Measurements from ENCODE around the gene GNAS-AS1.
"Not testable (repeated sequence)": the region's sequence is repeated elsewhere in the genome, so short reads cannot be mapped to it uniquely, and the experiment has no call there.

Gene GNAS-AS1

DNA sequence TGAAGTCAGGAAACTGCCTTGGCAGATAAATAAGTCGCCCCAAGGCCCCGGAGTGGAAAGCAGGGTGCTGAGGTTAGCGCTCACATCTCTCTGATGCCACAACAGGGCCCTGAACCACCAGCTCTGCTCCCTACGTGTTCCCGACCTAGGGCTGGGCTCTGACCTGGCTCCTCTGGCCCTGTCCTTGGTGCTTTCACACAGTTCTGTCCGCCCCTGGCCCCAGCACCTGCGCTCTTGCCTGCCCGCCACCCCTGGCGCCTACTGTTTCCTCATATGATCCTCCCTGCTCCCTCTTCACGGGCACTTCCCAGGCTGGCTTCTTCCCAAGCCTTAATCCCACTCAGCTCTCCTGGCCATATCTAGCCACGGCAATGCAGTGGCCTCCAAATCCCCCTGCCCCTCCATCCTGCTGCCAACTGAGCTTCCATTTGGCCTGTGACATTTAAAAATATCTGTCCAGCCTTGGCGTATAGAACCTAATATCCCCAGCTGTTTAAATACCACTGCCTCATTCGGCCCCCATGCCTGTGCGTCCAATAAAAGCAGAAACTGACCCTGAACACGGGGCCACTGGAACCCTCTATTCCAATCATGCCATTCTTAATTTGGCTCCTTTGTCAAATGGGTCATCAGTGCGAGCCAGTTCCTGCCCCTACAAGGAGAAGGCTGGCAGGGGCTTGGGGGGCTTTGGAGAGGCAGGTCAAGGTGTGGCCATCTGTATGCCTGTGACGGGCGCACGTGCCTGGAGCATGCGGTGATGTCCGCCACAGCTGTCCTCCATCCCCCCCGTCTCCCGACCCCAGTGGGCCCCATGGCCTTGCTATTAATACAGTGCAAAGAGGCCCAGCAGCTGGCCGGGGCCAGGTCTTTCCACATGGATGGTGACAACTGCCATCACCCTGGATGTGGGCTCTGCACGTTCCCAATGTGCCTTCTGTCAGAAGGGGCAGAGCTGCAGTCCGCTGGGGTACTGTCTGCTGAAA is 27.7 kb downstream of the GNAS-AS1 start:
- no peak for DNase-seq (ENCODE audit: extremely low read depth, low read depth)
- TF ChIP-seq, protein P1, sequence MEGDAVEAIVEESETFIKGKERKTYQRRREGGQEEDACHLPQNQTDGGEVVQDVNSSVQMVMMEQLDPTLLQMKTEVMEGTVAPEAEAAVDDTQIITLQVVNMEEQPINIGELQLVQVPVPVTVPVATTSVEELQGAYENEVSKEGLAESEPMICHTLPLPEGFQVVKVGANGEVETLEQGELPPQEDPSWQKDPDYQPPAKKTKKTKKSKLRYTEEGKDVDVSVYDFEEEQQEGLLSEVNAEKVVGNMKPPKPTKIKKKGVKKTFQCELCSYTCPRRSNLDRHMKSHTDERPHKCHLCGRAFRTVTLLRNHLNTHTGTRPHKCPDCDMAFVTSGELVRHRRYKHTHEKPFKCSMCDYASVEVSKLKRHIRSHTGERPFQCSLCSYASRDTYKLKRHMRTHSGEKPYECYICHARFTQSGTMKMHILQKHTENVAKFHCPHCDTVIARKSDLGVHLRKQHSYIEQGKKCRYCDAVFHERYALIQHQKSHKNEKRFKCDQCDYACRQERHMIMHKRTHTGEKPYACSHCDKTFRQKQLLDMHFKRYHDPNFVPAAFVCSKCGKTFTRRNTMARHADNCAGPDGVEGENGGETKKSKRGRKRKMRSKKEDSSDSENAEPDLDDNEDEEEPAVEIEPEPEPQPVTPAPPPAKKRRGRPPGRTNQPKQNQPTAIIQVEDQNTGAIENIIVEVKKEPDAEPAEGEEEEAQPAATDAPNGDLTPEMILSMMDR (IDR thresholded peaks at IDR 0.05; ENCODE audit: low read depth, low read length) = no peak

GRCh38 chr20:58822149-58822548 is 28.6 kb downstream of the GNAS-AS1 start:
- no peak for DNase-seq (ENCODE audit: extremely low read depth, low read depth)
- TF ChIP-seq, protein P1 (IDR thresholded peaks at IDR 0.05; ENCODE audit: low read depth, low read length) = no peak

DNA sequence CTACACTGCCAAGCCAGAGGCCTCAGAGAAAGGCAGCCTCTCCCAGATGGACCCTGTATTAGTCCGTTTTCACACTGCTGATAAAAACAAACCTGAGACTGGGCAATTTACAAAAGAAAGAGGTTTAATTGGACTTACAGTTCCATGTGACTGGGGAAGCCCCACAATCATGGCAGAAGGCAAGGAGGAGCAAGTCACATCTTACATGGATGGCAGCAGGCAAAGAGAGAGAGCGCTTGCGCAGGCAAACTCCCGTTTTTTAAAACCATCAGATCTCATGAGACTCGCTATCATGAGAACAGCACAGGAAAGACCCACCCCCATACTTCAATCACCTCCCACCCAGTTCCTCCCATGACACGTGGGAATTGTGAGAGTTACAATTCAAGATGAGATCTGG is 30.2 kb downstream of the GNAS-AS1 start:
- DNase-seq (ENCODE audit: extremely low read depth, low read depth) = not testable (repeated sequence)

DNA sequence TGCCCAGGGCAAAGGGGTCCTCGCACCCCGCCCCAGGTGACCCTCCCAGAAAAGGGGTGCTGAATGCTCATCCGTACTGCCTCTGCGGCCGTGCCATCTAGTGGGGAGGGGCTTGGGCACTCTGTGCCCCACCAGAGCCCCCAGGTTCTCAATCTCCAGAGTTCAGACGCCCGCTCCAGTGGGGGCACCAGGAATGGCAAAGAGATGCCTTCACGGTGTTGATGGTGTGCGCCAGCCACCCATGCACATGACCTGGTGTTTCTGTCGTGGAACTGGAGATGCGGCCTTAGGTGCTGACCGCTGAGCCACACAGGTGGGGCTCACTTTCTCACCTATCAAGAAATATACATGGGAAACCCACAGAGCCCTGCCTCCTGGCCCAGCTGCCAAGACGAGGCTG is 30.8 kb downstream of the GNAS-AS1 start:
- TF ChIP-seq, protein P1 (IDR thresholded peaks at IDR 0.05; ENCODE audit: low read depth, low read length) = no peak

DNA sequence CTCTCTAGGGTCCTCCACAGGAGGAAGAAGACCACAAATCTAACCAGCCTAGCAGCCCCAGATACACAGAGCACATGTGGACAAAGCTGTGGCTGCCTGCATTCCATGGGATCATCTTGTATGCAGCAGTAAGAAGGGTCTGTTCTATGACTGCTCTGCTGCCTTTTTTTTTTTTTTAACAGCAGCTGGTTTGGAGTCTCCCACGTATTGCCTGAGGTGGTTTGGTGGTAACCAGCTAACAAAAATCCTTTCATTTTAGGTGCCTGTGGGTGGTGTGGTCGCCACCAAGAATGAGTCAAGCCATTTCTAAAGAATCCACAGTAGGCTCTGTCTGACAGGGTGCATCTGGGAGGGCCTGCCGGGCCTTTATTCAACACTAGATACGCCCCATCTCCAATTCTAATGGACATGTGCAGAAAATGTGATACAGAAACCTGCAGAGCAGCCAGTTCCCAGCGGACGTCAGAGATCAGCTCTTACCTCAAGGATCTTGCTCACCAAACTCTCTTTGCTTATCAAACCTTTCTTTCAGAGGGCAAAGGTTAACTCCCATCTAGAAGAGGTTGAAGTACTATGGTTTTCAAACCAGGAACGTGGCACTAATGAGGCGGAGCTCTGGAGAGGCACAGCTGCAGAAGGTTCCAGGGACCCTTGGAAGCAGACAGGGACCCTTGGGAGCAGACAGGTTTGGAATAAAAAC is 32.0 kb downstream of the GNAS-AS1 start:
- DNase-seq (ENCODE audit: extremely low read depth, low read depth) = peak; percentile 18
- TF ChIP-seq, protein P1 (IDR thresholded peaks at IDR 0.05; ENCODE audit: low read depth, low read length) = no peak

More for the DNA sequence above, 30.8 kb downstream of the GNAS-AS1 start:
- no peak for DNase-seq (ENCODE audit: extremely low read depth, low read depth)

- TF ChIP-seq, protein P1 (IDR thresholded peaks at IDR 0.05; ENCODE audit: low read depth, low read length) = no peak
- DNase-seq (ENCODE audit: extremely low read depth, low read depth) = no peak
Observed at GRCh38 chr20:58817748-58818147, 33.0 kb downstream of the GNAS-AS1 start.

DNA sequence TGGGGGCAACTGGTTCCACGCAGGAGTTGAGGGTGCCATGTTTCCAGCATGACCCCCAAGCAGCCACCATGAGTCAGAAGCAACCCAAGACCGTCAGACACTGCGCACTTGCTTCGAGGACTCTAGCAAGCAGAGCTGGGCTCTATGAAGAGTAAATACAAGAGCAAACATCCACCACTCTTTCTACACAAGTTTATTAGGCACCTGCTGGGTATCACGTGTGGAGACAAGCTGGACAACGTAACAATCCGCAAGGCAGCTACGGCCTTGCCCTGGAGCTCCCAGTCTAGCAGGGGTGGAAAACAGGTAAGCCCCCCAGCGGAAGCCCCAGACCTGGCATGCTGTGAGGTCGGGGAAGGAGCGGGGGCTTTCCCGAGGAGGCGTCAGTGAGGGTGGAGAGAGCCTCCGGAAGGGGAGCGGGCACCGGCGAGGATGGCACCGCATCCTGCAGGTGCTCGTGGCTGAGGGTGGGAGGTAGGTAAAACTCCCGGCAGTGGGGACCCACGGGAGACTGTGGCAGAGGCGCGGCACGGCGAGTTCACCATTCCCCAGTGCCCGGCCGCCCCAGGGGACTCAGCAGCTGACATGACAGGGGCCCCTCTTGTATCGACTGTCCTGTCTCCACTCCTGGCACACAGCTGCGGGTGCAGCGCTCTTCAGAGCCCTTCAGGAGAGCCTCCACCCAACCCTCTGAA is 33.6 kb downstream of the GNAS-AS1 start:
- no peak for DNase-seq (ENCODE audit: extremely low read depth, low read depth)
- TF ChIP-seq, protein P1 (IDR thresholded peaks at IDR 0.05; ENCODE audit: low read depth, low read length) = no peak
